GM23338 (cell line): ENCODE data around the gene VANGL1. TPM values are rescaled to one million over a fixed set of nuclear protein-coding genes. Genes with fewer than 3 reads are reported as not detected.

Experiments
- ATAC-seq: fragments of 200-7000 bp; cut with Tn5 transposase; 3 replicates; pipeline ENCODE4 v1.9.1; 2020
- DNase-seq: peaks from one replicate; pipeline ENCODE4 v3.0.0-alpha.2; 2015; ENCODE audit warnings: low spot score
- H2AFZ ChIP-seq: fragments of 200-600 bp; sonication (generic); 2 replicates; pipeline ENCODE4 v1.8.0; 2016; ENCODE audit warnings: antibody characterized with exemption, mild to moderate bottlenecking, moderate library complexity
- H3F3A ChIP-seq: fragments of 200-600 bp; sonication (generic); replicated peaks from 2 replicates; pipeline ENCODE4 v1.8.0; 2017; ENCODE audit warnings: antibody characterized with exemption, mixed run types, low read depth
- H3K27ac ChIP-seq: fragments of 200-600 bp; sonication (generic); 2 replicates; pipeline ENCODE4 v1.6.1; 2016; ENCODE audit warnings: low read depth
- H3K27me3 ChIP-seq: fragments of 200-600 bp; sonication (generic); 2 replicates; pipeline ENCODE4 v1.8.0; 2016; ENCODE audit warnings: mild to moderate bottlenecking, mixed run types, moderate library complexity; ENCODE audit not compliant: insufficient read depth
- H3K36me3 ChIP-seq: fragments of 200-600 bp; sonication (generic); 2 replicates; pipeline ENCODE4 v1.8.0; 2016; ENCODE audit warnings: mild to moderate bottlenecking; ENCODE audit not compliant: insufficient read depth
- H3K4me1 ChIP-seq: fragments of 200-600 bp; sonication (generic); 2 replicates; pipeline ENCODE4 v1.8.0; 2016; ENCODE audit warnings: mild to moderate bottlenecking, moderate library complexity; ENCODE audit not compliant: insufficient read depth
- H3K4me2 ChIP-seq: fragments of 200-600 bp; sonication (generic); 2 replicates; pipeline ENCODE4 v1.7.1; 2017; ENCODE audit warnings: mixed run types
- H3K4me3 ChIP-seq: fragments of 200-600 bp; sonication (generic); 2 replicates; pipeline ENCODE4 v1.6.1; 2016; ENCODE audit warnings: mixed run types
- H3K79me2 ChIP-seq: fragments of 200-600 bp; sonication (generic); replicated peaks from 2 replicates; pipeline ENCODE4 v1.8.0; 2017; ENCODE audit warnings: mild to moderate bottlenecking; ENCODE audit not compliant: insufficient read depth
- H3K9me2 ChIP-seq: fragments of 200-600 bp; sonication (generic); 2 replicates; pipeline ENCODE4 v1.8.0; 2017; ENCODE audit not compliant: insufficient read depth
- H4K20me1 ChIP-seq: fragments of 200-600 bp; sonication (generic); replicated peaks from 2 replicates; pipeline ENCODE4 v1.8.0; 2017; ENCODE audit warnings: mild to moderate bottlenecking; ENCODE audit not compliant: insufficient read depth
- H3K27ac Mint-ChIP-seq: 2 replicates; pipeline ENCODE4 v1.8.0; 2020; ENCODE audit warnings: inconsistent platforms, mild to moderate bottlenecking, moderate library complexity, mixed read lengths
- H3K27me3 Mint-ChIP-seq: 3 replicates; pipeline ENCODE4 v1.8.0; 2022; ENCODE audit warnings: low read depth, mild to moderate bottlenecking, moderate library complexity, mixed read lengths, inconsistent platforms; ENCODE audit not compliant: insufficient read depth, poor library complexity
- H3K36me3 Mint-ChIP-seq: 3 replicates; pipeline ENCODE4 v1.8.0; 2021; ENCODE audit warnings: low read depth, mild to moderate bottlenecking, inconsistent platforms, moderate library complexity, mixed read lengths
- H3K4me1 Mint-ChIP-seq: 3 replicates; pipeline ENCODE4 v1.8.0; 2020; ENCODE audit warnings: mild to moderate bottlenecking, inconsistent platforms, mixed read lengths
- H3K4me3 Mint-ChIP-seq: 3 replicates; pipeline ENCODE4 v1.8.0; 2021; ENCODE audit warnings: moderate library complexity, mild to moderate bottlenecking, inconsistent platforms, mixed read lengths
- H3K9me3 Mint-ChIP-seq: 3 replicates; pipeline ENCODE4 v1.8.0; 2020; ENCODE audit warnings: moderate library complexity, mild to moderate bottlenecking, inconsistent platforms, mixed read lengths
- CREB1 ChIP-seq: fragments of 250-450 bp; sonication (Bioruptor Pico); IDR thresholded peaks from 2 replicates; pipeline ENCODE4 v1.5.0; 2020; ENCODE audit warnings: low read depth, mild to moderate bottlenecking, moderate library complexity
- ETS1 ChIP-seq: IDR thresholded peaks from 2 replicates; pipeline ENCODE4 v1.6.1; 2016; ENCODE audit warnings: antibody characterized with exemption
- EZH2 ChIP-seq: fragments of 200-600 bp; sonication (generic); IDR thresholded peaks from one replicate; pipeline ENCODE4 v1.8.0; 2017; ENCODE audit warnings: antibody characterized with exemption, mild to moderate bottlenecking, low read depth; ENCODE audit not compliant: unreplicated experiment
- EZH2phosphoT487 ChIP-seq: fragments of 200-600 bp; sonication (generic); IDR thresholded peaks from one replicate; pipeline ENCODE4 v1.8.1; 2018; ENCODE audit warnings: antibody characterized with exemption; ENCODE audit not compliant: unreplicated experiment
- NANOG ChIP-seq: IDR thresholded peaks from 2 replicates; pipeline ENCODE4 v1.6.1; 2016; ENCODE audit warnings: antibody characterized with exemption, borderline replicate concordance
- REST ChIP-seq: IDR thresholded peaks from one replicate; pipeline ENCODE4 v1.6.1; 2018; ENCODE audit warnings: antibody characterized with exemption; ENCODE audit not compliant: unreplicated experiment
- STAT1 ChIP-seq: IDR thresholded peaks from one replicate; pipeline ENCODE4 v1.6.1; 2016; ENCODE audit warnings: antibody characterized with exemption; ENCODE audit not compliant: unreplicated experiment
- ZNF114 ChIP-seq: fragments of 250-450 bp; sonication (Bioruptor Pico); IDR thresholded peaks from 2 replicates; pipeline ENCODE4 v1.5.0; 2020; ENCODE audit warnings: mild to moderate bottlenecking, moderate library complexity
- polyA plus RNA-seq: library from polyadenylated mRNA; unstranded; fragments of >200 nt; fragmentation: Nextera tagmentation; extraction: Ambion mirVana; gene quantifications from 2 replicates; pipeline ENCODE4 v1.2.1, GENCODE V29; 2016
- total RNA-seq: library from RNA; depleted of rRNA; stranded (reverse); fragments of >200 nt; shearing (Covaris generic); gene quantifications from 2 replicates; pipeline ENCODE4 v1.2.3, GENCODE V29; 2014

VANGL1 gene
- total and polyA plus RNA-seq, 2 experiments from 2014 or later = 4.4 to 14.4 TPM

- Histone ChIP-seq H4K20me1 (no peaks in the 10 kb centered on the region), H3K4me2 (no peak overlapping the region), H3K9me2 (0 out of 2 replicates have a peak, but pooled peaks cover 4% of the 10 kb centered on the region), H2AFZ (no peak overlapping the region; the same call in 1 of the 2 replicates), H3K27ac (no peak overlapping the region), H3K4me1 (peaks cover 9% of the 10 kb centered on the region; the same call in 1 of the 2 replicates), H3K4me3 (no peak overlapping the region), H3K36me3 (no peaks in the 10 kb centered on the region), H3K27me3 (no peaks in the 10 kb centered on the region), H3F3A (no peaks in the 10 kb centered on the region), H3K79me2 (no peaks in the 10 kb centered on the region)
- Mint-ChIP-seq H3K27me3 (no peaks in the 10 kb centered on the region), H3K36me3 (no peaks in the 10 kb centered on the region), H3K4me3 (no peak overlapping the region), H3K9me3 (no peaks in the 10 kb centered on the region; the same call in 2 of the 3 replicates), H3K27ac (no peak overlapping the region), H3K4me1 (peaks cover 14% of the 10 kb centered on the region)
- no peak for TF ChIP-seq ETS1
- TF ChIP-seq REST = no peak
- no peak for TF ChIP-seq CREB1 (CRISPR knock-in tag)
- TF ChIP-seq EZH2phosphoT487 = no peak
- no peak for TF ChIP-seq ZNF114 (CRISPR knock-in tag)
- no peak for TF ChIP-seq EZH2
- TF ChIP-seq NANOG = no peak
- DNase-seq (no peak), ATAC-seq (no peak)
Measured at GRCh38 chr1:115732316-115732715, 90.5 kb downstream of the VANGL1 start.

- Mint-ChIP-seq H3K4me3 (no peak overlapping the region), H3K27ac (no peak overlapping the region), H3K27me3 (peaks cover 2% of the 10 kb centered on the region), H3K9me3 (no peaks in the 10 kb centered on the region; the same call in 2 of the 3 replicates), H3K4me1 (peaks cover 12% of the 10 kb centered on the region), H3K36me3 (no peaks in the 10 kb centered on the region)
- H3K4me1 ChIP-seq = peaks cover 13% of the 10 kb centered on the region; the same call in 1 of the 2 replicates
- H3K9me2 ChIP-seq = peaks cover 14% of the 10 kb centered on the region; the same call in 1 of the 2 replicates
- no peak overlapping the region for H2AFZ ChIP-seq
- no peak for ATAC-seq
- no peak overlapping the region for H3K27ac ChIP-seq
- H3K4me3 ChIP-seq = no peak overlapping the region
- no peaks in the 10 kb centered on the region for H3K27me3 ChIP-seq
- DNase-seq = no peak
- H3F3A ChIP-seq = no peaks in the 10 kb centered on the region
- no peak overlapping the region for H3K4me2 ChIP-seq
- H3K36me3 ChIP-seq = no peaks in the 10 kb centered on the region
- TF ChIP-seq STAT1 (no peak), ZNF114 (CRISPR knock-in tag) (no peak)
- H4K20me1 ChIP-seq = no peaks in the 10 kb centered on the region
- H3K79me2 ChIP-seq = no peaks in the 10 kb centered on the region
Measured at GRCh38 chr1:115740811-115741210, 99.0 kb downstream of the VANGL1 start.
